ENCODE measurements around the gene HPCAL1. TPM values are rescaled to one million over a fixed set of nuclear protein-coding genes. Genes with fewer than 3 reads are reported as not detected.

Gene HPCAL1
- total RNA-seq, 1 donor from 2014 or later = 12.3 TPM

GRCh38 chr2:10325278-10326145 lies 22.8 kb downstream of the HPCAL1 start:
- H3K9me3 ChIP-seq (ENCODE audit: insufficient read depth, low read depth, low read length) = no peaks in the 10 kb centered on the region
- H3K4me2 ChIP-seq (ENCODE audit: low read length) = no peak overlapping the region
- Mint-ChIP-seq H3K4me1 (ENCODE audit: low read depth, unreplicated experiment) (peaks cover 16% of the 10 kb centered on the region), H3K36me3 (ENCODE audit: low read depth, unreplicated experiment) (peaks cover 13% of the 10 kb centered on the region), H3K9me3 (ENCODE audit: unreplicated experiment) (peaks cover 19% of the 10 kb centered on the region), H3K27me3 (ENCODE audit: low read depth, unreplicated experiment) (no peaks in the 10 kb centered on the region), H3K4me3 (ENCODE audit: unreplicated experiment) (no peak overlapping the region), H3K27ac (ENCODE audit: unreplicated experiment) (no peak overlapping the region)
- no peaks in the 10 kb centered on the region for H3K27me3 ChIP-seq (ENCODE audit: insufficient read depth, low read length)
- no peak overlapping the region for H3K4me3 ChIP-seq (ENCODE audit: insufficient read depth, low read depth, low read length)
- H3K27ac ChIP-seq (ENCODE audit: low read depth, low read length) = no peak overlapping the region
- no peak overlapping the region for H3K9ac ChIP-seq (ENCODE audit: low read length)
- peaks cover 12% of the 10 kb centered on the region for H3K4me1 ChIP-seq (ENCODE audit: insufficient read depth, low read length)
- FAIRE-seq (no peak), DNase-seq (ENCODE audit: low read depth) (no peak)
- H3K36me3 ChIP-seq (ENCODE audit: insufficient read depth, low read length) = no peaks in the 10 kb centered on the region
- peaks cover 61% of the 10 kb centered on the region for H3K79me2 ChIP-seq (ENCODE audit: insufficient read depth, low read length)
- peaks cover 37% of the 10 kb centered on the region for H4K20me1 ChIP-seq (ENCODE audit: insufficient read depth, low read length)
- no peak for TF ChIP-seq EZH2 (IDR thresholded peaks at IDR 0.05; ENCODE audit: insufficient read depth, low read length)
- TF ChIP-seq, protein P1, sequence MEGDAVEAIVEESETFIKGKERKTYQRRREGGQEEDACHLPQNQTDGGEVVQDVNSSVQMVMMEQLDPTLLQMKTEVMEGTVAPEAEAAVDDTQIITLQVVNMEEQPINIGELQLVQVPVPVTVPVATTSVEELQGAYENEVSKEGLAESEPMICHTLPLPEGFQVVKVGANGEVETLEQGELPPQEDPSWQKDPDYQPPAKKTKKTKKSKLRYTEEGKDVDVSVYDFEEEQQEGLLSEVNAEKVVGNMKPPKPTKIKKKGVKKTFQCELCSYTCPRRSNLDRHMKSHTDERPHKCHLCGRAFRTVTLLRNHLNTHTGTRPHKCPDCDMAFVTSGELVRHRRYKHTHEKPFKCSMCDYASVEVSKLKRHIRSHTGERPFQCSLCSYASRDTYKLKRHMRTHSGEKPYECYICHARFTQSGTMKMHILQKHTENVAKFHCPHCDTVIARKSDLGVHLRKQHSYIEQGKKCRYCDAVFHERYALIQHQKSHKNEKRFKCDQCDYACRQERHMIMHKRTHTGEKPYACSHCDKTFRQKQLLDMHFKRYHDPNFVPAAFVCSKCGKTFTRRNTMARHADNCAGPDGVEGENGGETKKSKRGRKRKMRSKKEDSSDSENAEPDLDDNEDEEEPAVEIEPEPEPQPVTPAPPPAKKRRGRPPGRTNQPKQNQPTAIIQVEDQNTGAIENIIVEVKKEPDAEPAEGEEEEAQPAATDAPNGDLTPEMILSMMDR (IDR thresholded peaks at IDR 0.05; ENCODE audit: insufficient read depth, low read depth, low read length) = no peak
- H2AFZ ChIP-seq (ENCODE audit: low read depth, low read length) = no peak overlapping the region

DNA sequence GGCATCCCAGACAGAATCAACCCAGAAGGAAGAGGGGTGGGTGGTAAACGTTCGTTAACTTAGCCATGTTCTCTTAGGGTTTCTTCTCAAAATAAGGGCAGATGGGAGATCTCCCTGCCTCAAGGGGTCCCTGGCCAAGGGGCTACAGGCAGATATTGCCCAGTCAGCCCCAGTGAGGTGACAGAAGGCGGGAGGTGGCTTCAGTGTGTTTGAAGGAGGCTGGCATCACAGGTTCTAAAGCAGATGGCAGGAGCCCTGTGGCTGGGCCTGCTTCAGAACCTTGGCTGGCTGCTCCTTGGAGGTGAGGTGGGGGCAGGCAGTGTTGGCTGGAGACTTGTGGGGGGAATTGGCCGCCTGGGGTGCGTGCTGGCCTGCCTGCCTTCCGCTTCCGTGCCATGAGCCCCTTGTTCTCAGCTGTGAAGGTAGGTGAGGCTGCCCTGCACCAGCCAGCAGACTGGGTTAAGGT lies 23.5 kb downstream of the HPCAL1 start:
- Mint-ChIP-seq H3K27ac (ENCODE audit: unreplicated experiment) (no peak overlapping the region), H3K9me3 (ENCODE audit: unreplicated experiment) (peaks cover 14% of the 10 kb centered on the region), H3K36me3 (ENCODE audit: low read depth, unreplicated experiment) (peaks cover 13% of the 10 kb centered on the region), H3K27me3 (ENCODE audit: low read depth, unreplicated experiment) (no peaks in the 10 kb centered on the region), H3K4me1 (ENCODE audit: low read depth, unreplicated experiment) (peaks cover 23% of the 10 kb centered on the region), H3K4me3 (ENCODE audit: unreplicated experiment) (no peak overlapping the region)
- DNase-seq (ENCODE audit: low read depth) (no peak), FAIRE-seq (no peak)
- H3K4me3 ChIP-seq (ENCODE audit: insufficient read depth, low read depth, low read length) = no peak overlapping the region
- H2AFZ ChIP-seq (ENCODE audit: low read depth, low read length) = no peak overlapping the region
- peaks cover 41% of the 10 kb centered on the region for H4K20me1 ChIP-seq (ENCODE audit: insufficient read depth, low read length)
- no peaks in the 10 kb centered on the region for H3K27me3 ChIP-seq (ENCODE audit: insufficient read depth, low read length)
- H3K79me2 ChIP-seq (ENCODE audit: insufficient read depth, low read length) = peaks cover 61% of the 10 kb centered on the region
- H3K4me2 ChIP-seq (ENCODE audit: low read length) = no peak overlapping the region
- H3K36me3 ChIP-seq (ENCODE audit: insufficient read depth, low read length) = no peaks in the 10 kb centered on the region
- H3K27ac ChIP-seq (ENCODE audit: low read depth, low read length) = no peak overlapping the region
- no peak for TF ChIP-seq EZH2 (IDR thresholded peaks at IDR 0.05; ENCODE audit: insufficient read depth, low read length)
- TF ChIP-seq, protein P1 (IDR thresholded peaks at IDR 0.05; ENCODE audit: insufficient read depth, low read depth, low read length) = no peak
- peaks cover 18% of the 10 kb centered on the region for H3K4me1 ChIP-seq (ENCODE audit: insufficient read depth, low read length)
- H3K9ac ChIP-seq (ENCODE audit: low read length) = no peak overlapping the region
- H3K9me3 ChIP-seq (ENCODE audit: insufficient read depth, low read depth, low read length) = no peaks in the 10 kb centered on the region
